Nephron (organoid): Measurements from ENCODE around the gene CAD.

ENCODE experiments used
- H3K27ac Mint-ChIP-seq, 3 experiments: 2 replicates each; pipeline ENCODE4 v1.8.0; 2020; ENCODE audit warnings: mixed read lengths in 3 of 3, mild to moderate bottlenecking in 2 of 3, moderate library complexity in 1 of 3
- H3K27me3 Mint-ChIP-seq: 2 replicates; pipeline ENCODE4 v1.8.0; 2021; ENCODE audit warnings: low read depth, mild to moderate bottlenecking, moderate library complexity, mixed read lengths
- H3K36me3 Mint-ChIP-seq: 2 replicates; pipeline ENCODE4 v1.8.0; 2020; ENCODE audit warnings: low read depth, mixed read lengths
- H3K4me1 Mint-ChIP-seq: 2 replicates; pipeline ENCODE4 v1.8.0; 2020; ENCODE audit warnings: mixed read lengths
- H3K4me3 Mint-ChIP-seq, 3 experiments: 2 replicates each; pipeline ENCODE4 v1.8.0; 2020; ENCODE audit warnings: mild to moderate bottlenecking in 3 of 3, mixed read lengths in 3 of 3, moderate library complexity in 2 of 3
- H3K9me3 Mint-ChIP-seq: 2 replicates; pipeline ENCODE4 v1.8.0; 2020; ENCODE audit warnings: mixed read lengths
- CTCF ChIP-seq, 3 experiments: fragments of 200-600 bp; sonication (generic); IDR thresholded peaks; one replicate each; pipeline ENCODE4 v1.5.0; 2021; ENCODE audit warnings: antibody characterized with exemption in 3 of 3; ENCODE audit not compliant: unreplicated experiment in 3 of 3

CAD gene

GRCh38 chr2:27258051-27258450 lies 40.9 kb downstream of the CAD start:
- Mint-ChIP-seq H3K27ac (no peak overlapping the region), H3K27me3 (peaks cover 61% of the 10 kb centered on the region), H3K4me3 (no peak overlapping the region), H3K9me3 (no peaks in the 10 kb centered on the region), H3K36me3 (no peaks in the 10 kb centered on the region), H3K4me1 (peaks cover 32% of the 10 kb centered on the region)
- TF ChIP-seq CTCF (IDR thresholded peaks at IDR 0.05; ENCODE audit: unreplicated experiment in 3 of 3), result no peak

DNA sequence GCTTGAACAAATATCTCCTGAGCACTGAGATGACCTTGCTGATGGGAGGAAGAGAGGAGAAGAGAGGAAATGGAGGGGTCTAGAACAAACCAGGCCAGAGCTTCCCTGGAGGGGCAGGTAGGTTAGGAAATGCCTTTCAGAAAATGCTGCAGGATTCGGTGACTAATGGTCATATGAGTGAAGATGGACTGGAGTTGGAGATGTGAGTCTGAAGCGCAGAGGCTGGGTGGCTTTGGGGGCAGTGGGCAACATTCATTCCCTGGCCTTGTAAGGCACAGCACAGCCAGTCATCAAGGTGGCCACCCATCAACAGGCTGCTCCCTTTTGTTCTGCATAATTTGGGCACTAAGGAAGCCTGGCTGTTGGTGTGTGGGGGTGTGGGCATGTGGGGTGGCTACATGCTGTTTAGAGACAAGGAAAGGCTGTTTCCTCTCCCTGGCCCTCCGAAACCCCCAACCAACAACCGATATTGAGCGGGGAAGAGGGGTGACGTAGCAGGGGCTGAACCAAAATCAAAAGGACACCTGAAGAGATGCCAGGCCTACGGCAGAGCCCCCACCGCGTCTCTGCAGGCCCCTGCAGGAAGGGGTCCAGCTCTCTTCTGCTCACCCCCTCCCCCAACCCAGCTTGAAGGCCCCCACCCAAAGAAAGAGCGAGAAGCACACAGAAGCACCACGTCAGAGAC lies 44.2 kb downstream of the CAD start:
- peak overlapping the region; percentile 69 to 82 (median 71) for H3K4me3 Mint-ChIP-seq
- H3K36me3 Mint-ChIP-seq, result no peaks in the 10 kb centered on the region
- no peaks in the 10 kb centered on the region for H3K9me3 Mint-ChIP-seq
- H3K27ac Mint-ChIP-seq, result peak overlapping the region in 1 of 3 experiments; percentile 9
- TF ChIP-seq CTCF (IDR thresholded peaks at IDR 0.05; ENCODE audit: unreplicated experiment in 3 of 3), result no peak
- H3K27me3 Mint-ChIP-seq, result peaks cover 46% of the 10 kb centered on the region
- H3K4me1 Mint-ChIP-seq, result peaks cover 34% of the 10 kb centered on the region

- no peak overlapping the region for H3K27ac Mint-ChIP-seq
- H3K4me1 Mint-ChIP-seq, result peaks cover 34% of the 10 kb centered on the region
- peak overlapping the region; percentile 69 to 82 (median 71) for H3K4me3 Mint-ChIP-seq
- H3K36me3 Mint-ChIP-seq, result no peaks in the 10 kb centered on the region
- no peak for TF ChIP-seq CTCF (IDR thresholded peaks at IDR 0.05; ENCODE audit: unreplicated experiment in 3 of 3)
- H3K9me3 Mint-ChIP-seq, result no peaks in the 10 kb centered on the region
- peaks cover 46% of the 10 kb centered on the region for H3K27me3 Mint-ChIP-seq
Observed at GRCh38 chr2:27261926-27262298, 44.7 kb downstream of the CAD start.

GRCh38 chr2:27262379-27263286 lies 45.5 kb downstream of the CAD start, which contains the start of gene SLC30A3:
TSS of gene SLC30A3 (minus strand) at chr2:27263047. CDS start at chr2:27262906, 141 bp downstream.
- Mint-ChIP-seq H3K4me1 (peaks cover 34% of the 10 kb centered on the region), H3K27ac (no peak within 1 kb of the TSS), H3K9me3 (no peaks in the 10 kb centered on the region), H3K4me3 (peak within 1 kb of the TSS; percentile 85 to 87 (median 86)), H3K36me3 (no peaks in the 10 kb centered on the region), H3K27me3 (peaks cover 41% of the 10 kb centered on the region)
- TF ChIP-seq CTCF (IDR thresholded peaks at IDR 0.05; ENCODE audit: unreplicated experiment in 3 of 3), result no peak

DNA sequence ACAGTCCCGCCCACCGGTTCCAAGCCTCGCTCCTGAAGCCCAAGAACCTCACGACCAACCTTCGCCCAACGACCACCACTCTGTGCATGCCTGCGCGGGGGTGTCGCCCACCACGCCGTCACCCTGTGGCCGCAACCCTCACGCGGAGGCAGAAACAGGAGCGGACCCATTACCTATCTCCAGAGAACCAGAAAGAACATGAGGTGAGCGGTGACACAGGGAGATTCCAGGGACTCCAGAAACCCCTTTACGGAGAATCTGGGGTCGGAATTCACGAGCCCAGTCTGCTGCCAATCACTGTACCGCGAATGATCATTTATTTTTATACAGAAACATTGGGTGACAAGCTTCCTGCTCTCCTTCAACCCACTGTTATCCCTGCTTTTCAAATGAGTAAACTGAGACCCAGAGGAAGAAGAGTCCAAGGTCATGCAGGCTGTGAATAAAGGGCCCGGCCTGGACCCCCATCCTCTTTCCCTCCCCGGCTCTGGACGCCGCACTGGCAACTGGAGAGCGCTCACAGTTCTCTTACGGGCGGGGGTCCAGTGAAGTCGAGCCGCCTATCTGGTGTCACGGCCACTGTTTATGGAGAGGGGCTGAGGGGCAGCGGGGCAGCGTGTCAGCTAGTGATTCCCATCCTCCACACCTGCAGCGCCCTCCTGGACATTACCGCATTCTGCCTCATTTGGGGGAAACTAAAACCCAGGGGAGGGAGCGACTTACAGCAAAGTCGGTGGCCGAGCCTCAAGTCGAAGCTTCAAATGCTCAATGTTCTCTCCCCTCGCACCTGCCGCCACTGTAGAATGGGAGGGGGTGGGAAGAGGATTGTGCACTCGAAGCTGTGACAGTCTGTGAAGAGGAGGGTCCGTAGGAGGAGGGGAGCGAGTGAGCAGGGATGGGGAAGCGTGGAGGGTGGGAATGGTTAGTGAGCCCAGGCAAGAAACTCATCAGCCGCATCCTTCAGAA lies 46.4 kb downstream of the CAD start:
- Mint-ChIP-seq H3K4me3 (peak overlapping the region; percentile 85 to 87 (median 86)), H3K36me3 (no peaks in the 10 kb centered on the region), H3K4me1 (peaks cover 34% of the 10 kb centered on the region), H3K27me3 (peaks cover 32% of the 10 kb centered on the region), H3K9me3 (no peaks in the 10 kb centered on the region), H3K27ac (no peak overlapping the region)
- no peak for TF ChIP-seq CTCF (IDR thresholded peaks at IDR 0.05; ENCODE audit: unreplicated experiment in 3 of 3)
